Neuronal stem cell (in vitro differentiated cells): Measurements from ENCODE around the gene ABHD15.

Source experiments
- DNase-seq: peaks from one replicate; pipeline ENCODE4 v3.0.0-alpha.2; 2013; ENCODE audit warnings: low spot score
- H2AFZ ChIP-seq: one replicate; pipeline ENCODE4 v1.6.1; 2013; ENCODE audit warnings: mild to moderate bottlenecking, low read length, inconsistent platforms
- H2AK5ac ChIP-seq: 2 replicates; pipeline ENCODE4 v1.6.1; 2013; ENCODE audit warnings: low read depth, mild to moderate bottlenecking, inconsistent platforms, low read length, moderate library complexity, mixed read lengths
- H2BK120ac ChIP-seq: 2 replicates; pipeline ENCODE4 v1.6.1; 2013; ENCODE audit warnings: low read depth, mild to moderate bottlenecking, inconsistent platforms, low read length, moderate library complexity, mixed read lengths
- H2BK12ac ChIP-seq: one replicate; pipeline ENCODE4 v1.6.1; 2013; ENCODE audit warnings: low read length, inconsistent platforms
- H2BK15ac ChIP-seq: 2 replicates; pipeline ENCODE4 v1.6.1; 2013; ENCODE audit warnings: mild to moderate bottlenecking, low read length, inconsistent platforms, mixed read lengths
- H2BK5ac ChIP-seq: one replicate; pipeline ENCODE4 v1.6.1; 2013; ENCODE audit warnings: inconsistent platforms, mild to moderate bottlenecking, low read length, moderate library complexity
- H3K14ac ChIP-seq: one replicate; pipeline ENCODE4 v1.6.1; 2013; ENCODE audit warnings: low read length, inconsistent platforms
- H3K18ac ChIP-seq: 2 replicates; pipeline ENCODE4 v1.6.1; 2013; ENCODE audit warnings: low read length, inconsistent platforms
- H3K23ac ChIP-seq: 2 replicates; pipeline ENCODE4 v1.6.1; 2013; ENCODE audit warnings: low read depth, mild to moderate bottlenecking, mixed read lengths, low read length, inconsistent platforms; ENCODE audit not compliant: poor library complexity
- H3K27ac ChIP-seq: replicated peaks from 3 replicates; pipeline ENCODE4 v1.5.1; 2013; ENCODE audit warnings: low read length, inconsistent platforms
- H3K27me3 ChIP-seq, 3 experiments: 2 replicates each; pipeline ENCODE4 v1.6.1; 2013; ENCODE audit warnings: low read length in 3 of 3, mild to moderate bottlenecking in 2 of 3, inconsistent platforms in 1 of 3, low read depth in 1 of 3, mixed read lengths in 1 of 3, moderate library complexity in 1 of 3; ENCODE audit not compliant: control insufficient read depth in 3 of 3, insufficient read depth in 3 of 3
- H3K36me3 ChIP-seq, 2 donors: replicated peaks in 1 of 2; 2 replicates each; pipeline ENCODE4 v1.6.1; 2013; ENCODE audit warnings: low read length in 2 of 2; ENCODE audit not compliant: control insufficient read depth in 2 of 2, insufficient read depth in 2 of 2
- H3K4ac ChIP-seq: 2 replicates; pipeline ENCODE4 v1.6.1; 2013; ENCODE audit warnings: inconsistent platforms, mild to moderate bottlenecking, low read length, moderate library complexity
- H3K4me1 ChIP-seq, 2 donors: 1 replicate in 1 of 2; 2 replicates in 1 of 2; pipeline ENCODE4 v1.6.1; 2013; ENCODE audit warnings: low read length in 2 of 2, low read depth in 1 of 2; ENCODE audit not compliant: control insufficient read depth in 2 of 2, insufficient read depth in 1 of 2
- H3K4me2 ChIP-seq: one replicate; pipeline ENCODE4 v1.6.1; 2013; ENCODE audit warnings: mild to moderate bottlenecking, low read length, inconsistent platforms; ENCODE audit not compliant: insufficient read depth, poor library complexity, severe bottlenecking
- H3K4me3 ChIP-seq, 2 donors: 2 replicates each; pipeline ENCODE4 v1.5.1; 2013; ENCODE audit warnings: low read length in 2 of 2, mild to moderate bottlenecking in 2 of 2, inconsistent platforms in 1 of 2, moderate library complexity in 1 of 2
- H3K79me1 ChIP-seq: one replicate; pipeline ENCODE4 v1.6.1; 2013; ENCODE audit warnings: low read depth, mild to moderate bottlenecking, inconsistent platforms, low read length, moderate library complexity
- H3K9ac ChIP-seq: one replicate; pipeline ENCODE4 v1.6.1; 2013; ENCODE audit warnings: mild to moderate bottlenecking, low read depth, low read length, inconsistent platforms; ENCODE audit not compliant: poor library complexity
- H3K9me3 ChIP-seq, 2 donors: replicated peaks in 1 of 2; 2 replicates each; pipeline versions ENCODE3 to v1.6.1; 2013; ENCODE audit warnings: low read length in 2 of 2, mild to moderate bottlenecking in 2 of 2, inconsistent platforms in 1 of 2, low read depth in 1 of 2, mixed read lengths in 1 of 2, moderate library complexity in 1 of 2; ENCODE audit not compliant: control insufficient read depth in 2 of 2, insufficient read depth in 1 of 2
- H4K8ac ChIP-seq: one replicate; pipeline ENCODE4 v1.6.1; 2013; ENCODE audit warnings: low read depth, mild to moderate bottlenecking, inconsistent platforms, low read length, moderate library complexity
- H4K91ac ChIP-seq: one replicate; pipeline ENCODE4 v1.6.1; 2013; ENCODE audit warnings: low read length, low read depth, mild to moderate bottlenecking, inconsistent platforms; ENCODE audit not compliant: poor library complexity
- WGBS, 2 donors: extraction: QIAGEN DNeasy Blood & Tissue Kit; methylation state at CpG; one replicate each; pipeline ENCODE4 v1.1.7; 2013; ENCODE audit warnings: missing lambda C conversion rate in 2 of 2, mixed read lengths in 1 of 2; ENCODE audit not compliant: insufficient read length in 2 of 2, insufficient replicate concordance in 1 of 2; ENCODE audit errors: extremely low coverage in 2 of 2; 5-methylcytosine and 5-hydroxymethylcytosine counted together

The ABHD15 gene

DNA sequence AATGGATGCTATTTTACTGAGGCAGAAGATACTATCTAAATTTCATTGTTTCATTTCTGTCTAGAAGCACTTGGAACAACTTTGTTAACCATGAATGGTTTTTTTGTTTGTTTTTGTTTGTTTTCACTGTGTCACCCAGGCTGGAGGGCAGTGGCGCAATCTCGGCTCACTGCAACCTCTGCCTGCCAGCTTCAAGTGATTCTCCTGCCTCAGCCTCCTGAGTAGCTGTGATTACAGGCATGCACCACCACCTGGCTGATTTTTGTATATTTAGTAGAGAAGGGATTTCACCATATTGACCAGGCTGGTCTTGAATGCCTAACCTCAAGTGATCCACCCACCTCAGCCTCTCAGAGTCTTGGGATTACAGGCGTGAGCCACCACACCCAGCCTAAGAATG, 40.5 kb downstream of the ABHD15 start:
- Histone ChIP-seq H2AK5ac (no peak overlapping the region), H3K23ac (no peak overlapping the region), H3K9ac (no peak overlapping the region), H3K27me3 (no peaks in the 10 kb centered on the region), H3K27ac (no peak overlapping the region), H4K8ac (no peak overlapping the region), H3K4me2 (no peak overlapping the region), H2BK12ac (no peak overlapping the region), H2BK15ac (no peak overlapping the region), H3K14ac (no peak overlapping the region), H2BK5ac (no peak overlapping the region), H4K91ac (no peak overlapping the region), H3K79me1 (no peaks in the 10 kb centered on the region), H3K36me3 (peaks cover 16 to 93% of the 10 kb centered on the region in 2 donors), H2AFZ (no peak overlapping the region), H3K18ac (no peak overlapping the region), H3K4ac (no peak overlapping the region), H2BK120ac (no peak overlapping the region), H3K4me3 (no peak overlapping the region), H3K9me3 (no peaks in the 10 kb centered on the region), H3K4me1 (peaks cover 0 to 2% of the 10 kb centered on the region in 2 donors)
- WGBS, 2 donors = no CpG with 5 or more reads among the region's 3 CpGs
- DNase-seq = no peak

DNA sequence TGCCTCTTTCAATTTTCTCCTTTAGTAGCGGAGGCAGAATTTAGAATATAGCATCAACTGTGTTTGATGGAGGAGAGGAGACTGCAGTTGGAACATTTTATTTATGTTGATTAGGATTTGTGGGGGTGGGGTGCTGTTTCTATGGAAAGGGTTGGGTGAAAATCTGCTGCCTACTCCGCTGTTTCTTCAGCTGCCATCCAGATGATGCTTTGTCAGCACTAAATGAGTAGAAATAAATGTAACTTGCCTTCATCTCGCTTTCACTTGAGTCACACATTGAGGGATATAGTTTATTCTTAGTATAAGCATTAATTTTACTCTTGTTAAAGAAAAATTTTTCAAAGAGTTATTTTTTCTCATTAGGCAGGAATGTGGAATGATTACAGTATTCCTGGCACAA, 42.1 kb downstream of the ABHD15 start:
- H3K79me1 ChIP-seq = no peaks in the 10 kb centered on the region
- no peak overlapping the region for H2BK15ac ChIP-seq
- WGBS, 2 donors = no CpG with 5 or more reads among the region's 3 CpGs

DNA sequence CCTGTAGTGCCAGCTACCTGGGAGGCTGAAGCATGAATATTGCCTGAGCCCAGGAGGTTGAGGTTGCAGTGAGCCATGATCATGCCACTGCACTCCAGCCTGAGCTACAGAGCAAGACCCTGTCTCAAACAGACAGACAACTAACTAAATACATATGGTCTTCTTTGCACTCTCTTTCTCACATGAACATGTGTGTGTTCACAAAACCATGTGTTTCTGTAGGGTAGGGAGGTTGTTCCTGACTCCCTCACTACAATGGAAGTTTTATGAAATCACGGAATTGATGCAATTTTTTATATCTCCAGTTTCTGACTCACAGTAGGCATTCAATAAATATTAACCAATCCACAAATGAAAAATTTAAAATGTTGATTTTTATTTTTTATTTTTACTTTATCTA, 48.5 kb downstream of the ABHD15 start:
- Histone ChIP-seq H3K18ac (no peak overlapping the region), H3K23ac (no peak overlapping the region), H2BK15ac (no peak overlapping the region), H3K4me2 (no peak overlapping the region), H2AFZ (no peak overlapping the region), H2AK5ac (no peak overlapping the region), H3K27me3 (no peaks in the 10 kb centered on the region), H4K8ac (no peak overlapping the region), H3K4me3 (no peak overlapping the region), H2BK12ac (no peak overlapping the region), H3K14ac (no peak overlapping the region), H2BK120ac (no peak overlapping the region), H4K91ac (no peak overlapping the region), H3K36me3 (peaks cover 21 to 94% of the 10 kb centered on the region in 2 donors), H3K79me1 (peaks cover 1% of the 10 kb centered on the region), H3K9me3 (no peaks in the 10 kb centered on the region), H3K9ac (no peak overlapping the region), H3K27ac (no peak overlapping the region), H3K4ac (no peak overlapping the region), H2BK5ac (no peak overlapping the region), H3K4me1 (peaks cover 0 to 2% of the 10 kb centered on the region in 2 donors)
- WGBS, 2 donors = no CpG with 5 or more reads among the region's 1 CpG
- no peak for DNase-seq

More for the DNA sequence above, 42.1 kb downstream of the ABHD15 start:
- DNase-seq = no peak
- H3K18ac ChIP-seq = no peak overlapping the region
- no peaks in the 10 kb centered on the region for H3K27me3 ChIP-seq
- H2AFZ ChIP-seq = no peak overlapping the region
- H3K4me3 ChIP-seq = no peak overlapping the region
- H4K8ac ChIP-seq = no peak overlapping the region
- H3K27ac ChIP-seq = no peak overlapping the region
- no peak overlapping the region for H3K9ac ChIP-seq
- peaks cover 0 to 2% of the 10 kb centered on the region in 2 donors for H3K4me1 ChIP-seq
- no peaks in the 10 kb centered on the region for H3K9me3 ChIP-seq
- no peak overlapping the region for H3K23ac ChIP-seq
- H3K14ac ChIP-seq = no peak overlapping the region
- no peak overlapping the region for H2BK120ac ChIP-seq
- no peak overlapping the region for H2BK12ac ChIP-seq
- no peak overlapping the region for H3K4me2 ChIP-seq
- no peak overlapping the region for H2AK5ac ChIP-seq
- no peak overlapping the region for H3K4ac ChIP-seq
- H3K36me3 ChIP-seq = peaks cover 11 to 95% of the 10 kb centered on the region in 2 donors
- no peak overlapping the region for H2BK5ac ChIP-seq
- H4K91ac ChIP-seq = no peak overlapping the region

DNA sequence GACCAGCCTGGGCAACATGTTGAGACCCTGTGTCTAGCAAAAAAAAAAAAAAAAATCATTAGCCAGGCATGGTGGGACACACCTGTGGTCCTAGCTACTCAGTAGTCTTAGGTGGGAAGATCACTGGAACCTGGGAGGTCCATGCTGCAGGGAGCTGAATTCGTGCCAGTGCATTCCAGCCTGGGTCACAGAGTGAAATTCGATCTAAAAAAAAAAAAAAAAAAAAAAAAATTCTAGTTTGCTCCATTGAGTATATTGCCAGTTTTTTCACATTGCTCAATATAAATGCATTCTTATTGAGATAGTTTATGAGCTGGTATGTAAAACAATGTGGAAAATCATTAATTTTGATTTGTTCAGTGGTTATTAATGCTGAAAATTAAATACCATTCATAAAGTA, 52.0 kb downstream of the ABHD15 start:
- H2BK12ac ChIP-seq = no peak overlapping the region

More for the DNA sequence above, 52.0 kb downstream of the ABHD15 start:
- Histone ChIP-seq H2BK15ac (no peak overlapping the region), H2AFZ (no peak overlapping the region), H3K14ac (no peak overlapping the region), H2BK120ac (no peak overlapping the region), H3K27me3 (no peaks in the 10 kb centered on the region), H4K91ac (no peak overlapping the region), H3K9me3 (no peaks in the 10 kb centered on the region), H4K8ac (no peak overlapping the region), H3K4me3 (no peak overlapping the region), H2AK5ac (no peak overlapping the region), H2BK5ac (no peak overlapping the region), H3K9ac (no peak overlapping the region), H3K79me1 (peaks cover 1% of the 10 kb centered on the region), H3K23ac (no peak overlapping the region), H3K27ac (no peak overlapping the region), H3K4ac (no peak overlapping the region), H3K18ac (no peak overlapping the region), H3K4me1 (no peaks in the 10 kb centered on the region), H3K36me3 (peaks cover 22 to 94% of the 10 kb centered on the region in 2 donors), H3K4me2 (no peak overlapping the region)
- WGBS, 2 donors = no CpG with 5 or more reads among the region's 2 CpGs
- no peak for DNase-seq
